ENCODE results near the gene JPH4. TPM values are rescaled to one million over a fixed set of nuclear protein-coding genes. Genes with fewer than 3 reads are reported as not detected.

JPH4 gene
- polyA plus RNA-seq, 1 donor (not counting 4 experiments of a cell fraction or from before 2014, with no cell fraction given), result 0.01 TPM

DNA sequence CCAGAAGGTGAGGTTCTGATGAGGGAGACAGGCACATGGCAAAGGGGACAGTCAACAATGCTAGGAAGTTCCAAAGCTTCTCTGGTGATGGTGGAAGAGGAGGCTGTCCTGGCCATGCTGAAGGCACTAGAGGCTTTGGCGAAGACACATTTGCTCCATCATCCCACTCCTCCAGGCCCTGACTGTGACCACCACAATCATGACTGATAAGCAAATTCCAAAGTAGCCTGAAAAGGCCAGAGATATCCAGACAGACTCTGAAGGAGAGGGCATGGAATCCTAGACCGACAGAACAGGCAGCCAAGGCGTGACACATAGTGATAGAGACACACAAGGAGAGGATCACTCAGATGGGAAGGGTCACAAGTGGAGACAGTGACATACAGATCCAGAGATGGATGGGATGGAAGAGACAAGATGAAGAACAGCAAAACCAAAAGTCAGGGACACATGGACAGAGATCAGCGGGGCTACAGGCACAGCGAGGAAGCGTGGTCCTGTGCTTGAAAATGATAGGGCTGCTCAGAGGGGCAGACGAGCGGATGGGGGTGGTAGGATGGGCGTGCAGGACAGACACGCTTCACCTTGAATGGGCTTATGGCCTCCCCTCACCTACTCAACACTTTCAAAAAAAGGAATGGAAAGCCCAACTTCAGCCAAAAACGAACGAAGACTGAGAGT, 28.3 kb downstream of the JPH4 start:
- no peak overlapping the region for H3K9ac ChIP-seq (ENCODE audit: control insufficient read depth, extremely low read depth, insufficient read depth, low read length)
- FAIRE-seq (no peak), DNase-seq (ENCODE audit: low read depth, low spot score) (no peak)
- no peaks in the 10 kb centered on the region for H4K20me1 ChIP-seq (ENCODE audit: control insufficient read depth, extremely low read depth, insufficient read depth, low read length)
- H2AFZ ChIP-seq (ENCODE audit: control insufficient read depth, low read length), result peak overlapping the region; percentile 72
- dilution Hi-C loops (cut with MboI; ENCODE audit: extremely low pct_ligation_motif_present, low sequenced_read_pairs), result no loop called here
- no peaks in the 10 kb centered on the region for H3K36me3 ChIP-seq (ENCODE audit: control insufficient read depth in 2 of 2, extremely low read depth in 1 of 2, insufficient read depth in 2 of 2, low read length in 2 of 2)
- H3K27me3 ChIP-seq (ENCODE audit: control insufficient read depth, extremely low read depth, insufficient read depth, low read length), result peaks cover 15% of the 10 kb centered on the region
- H3K79me2 ChIP-seq (ENCODE audit: control insufficient read depth, insufficient read depth, low read length), result no peaks in the 10 kb centered on the region
- no peak overlapping the region for H3K27ac ChIP-seq (ENCODE audit: control insufficient read depth, insufficient read depth, low read length)
- H3K4me3 ChIP-seq (ENCODE audit: control insufficient read depth in 2 of 3, extremely low read depth in 1 of 3, insufficient read depth in 2 of 3, low read depth in 1 of 3, low read length in 3 of 3), result peak overlapping the region; percentile 62 to 76 (median 71)
- H3K9me1 ChIP-seq (ENCODE audit: control insufficient read depth, extremely low read depth, insufficient read depth, low read length), result no peaks in the 10 kb centered on the region
- no peaks in the 10 kb centered on the region for H3K9me3 ChIP-seq (ENCODE audit: control insufficient read depth, low read depth, low read length)
- TF ChIP-seq, protein P1, sequence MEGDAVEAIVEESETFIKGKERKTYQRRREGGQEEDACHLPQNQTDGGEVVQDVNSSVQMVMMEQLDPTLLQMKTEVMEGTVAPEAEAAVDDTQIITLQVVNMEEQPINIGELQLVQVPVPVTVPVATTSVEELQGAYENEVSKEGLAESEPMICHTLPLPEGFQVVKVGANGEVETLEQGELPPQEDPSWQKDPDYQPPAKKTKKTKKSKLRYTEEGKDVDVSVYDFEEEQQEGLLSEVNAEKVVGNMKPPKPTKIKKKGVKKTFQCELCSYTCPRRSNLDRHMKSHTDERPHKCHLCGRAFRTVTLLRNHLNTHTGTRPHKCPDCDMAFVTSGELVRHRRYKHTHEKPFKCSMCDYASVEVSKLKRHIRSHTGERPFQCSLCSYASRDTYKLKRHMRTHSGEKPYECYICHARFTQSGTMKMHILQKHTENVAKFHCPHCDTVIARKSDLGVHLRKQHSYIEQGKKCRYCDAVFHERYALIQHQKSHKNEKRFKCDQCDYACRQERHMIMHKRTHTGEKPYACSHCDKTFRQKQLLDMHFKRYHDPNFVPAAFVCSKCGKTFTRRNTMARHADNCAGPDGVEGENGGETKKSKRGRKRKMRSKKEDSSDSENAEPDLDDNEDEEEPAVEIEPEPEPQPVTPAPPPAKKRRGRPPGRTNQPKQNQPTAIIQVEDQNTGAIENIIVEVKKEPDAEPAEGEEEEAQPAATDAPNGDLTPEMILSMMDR (optimal IDR thresholded peaks at IDR 0.05 in 1 of 3, IDR thresholded peaks at IDR 0.05 in 1 of 3, conservative IDR thresholded peaks at IDR 0.05 in 1 of 3; ENCODE audit: extremely low read depth in 1 of 3, insufficient read depth in 2 of 3, low read length in 3 of 3), result no peak
- peak; percentile 64 for TF ChIP-seq EZH2 (IDR thresholded peaks at IDR 0.05; ENCODE audit: low read length)
- H3K4me2 ChIP-seq (ENCODE audit: control insufficient read depth, extremely low read depth, insufficient read depth, low read depth, low read length), result peak overlapping the region; percentile 92
- H3K4me1 ChIP-seq (ENCODE audit: control insufficient read depth, extremely low read depth, insufficient read depth, low read length), result peaks cover 3% of the 10 kb centered on the region

DNA sequence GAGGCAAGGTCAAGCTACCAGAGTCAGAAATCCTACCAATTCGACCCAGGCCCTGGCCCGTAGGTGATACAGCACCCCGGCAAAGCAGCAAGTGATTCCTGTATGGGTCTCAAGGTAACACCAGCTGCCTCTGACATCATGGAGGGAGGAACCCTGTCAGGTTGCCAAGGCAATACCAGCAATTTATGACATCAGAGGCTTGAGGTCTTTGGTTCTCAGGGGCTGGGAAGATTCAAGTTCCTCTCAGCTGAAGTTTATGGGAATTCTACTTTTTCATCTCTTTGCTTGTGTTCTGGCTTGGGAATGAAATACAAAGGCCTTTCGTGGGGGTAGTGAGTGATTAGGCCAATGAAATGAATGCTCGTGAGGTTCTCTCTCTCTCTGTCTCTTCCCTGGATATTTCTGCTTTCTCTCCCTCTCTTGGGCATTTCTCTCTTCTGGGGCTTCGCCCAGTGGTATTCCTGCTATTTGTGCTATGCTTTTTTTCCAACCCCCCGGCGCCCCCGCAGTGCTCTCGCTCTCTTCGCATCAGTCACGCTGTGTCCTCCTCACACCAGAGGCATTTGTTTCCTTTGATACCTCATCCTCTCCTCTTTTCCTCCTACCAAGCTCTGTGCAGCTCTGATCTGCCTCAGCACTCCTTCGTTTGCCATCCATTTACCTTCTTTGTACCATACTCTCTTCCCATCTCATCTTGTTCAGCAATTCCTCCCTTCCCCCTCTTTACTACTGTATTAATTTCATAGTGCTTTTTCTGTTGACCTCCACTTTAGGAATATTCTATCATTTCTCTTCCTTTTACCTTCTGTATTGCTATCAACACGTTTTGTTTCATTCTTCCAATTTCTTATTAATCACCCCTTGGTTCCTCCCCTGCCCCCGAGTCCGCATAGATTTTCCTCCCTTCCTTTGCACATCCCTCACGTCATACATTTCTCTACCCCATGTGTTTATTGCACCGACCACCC, 30.0 kb downstream of the JPH4 start:
- Histone ChIP-seq H3K4me2 (ENCODE audit: control insufficient read depth, extremely low read depth, insufficient read depth, low read depth, low read length) (no peak overlapping the region), H3K4me1 (ENCODE audit: control insufficient read depth, extremely low read depth, insufficient read depth, low read length) (peaks cover 3% of the 10 kb centered on the region), H2AFZ (ENCODE audit: control insufficient read depth, low read length) (no peak overlapping the region), H3K9ac (ENCODE audit: control insufficient read depth, extremely low read depth, insufficient read depth, low read length) (no peak overlapping the region), H3K79me2 (ENCODE audit: control insufficient read depth, insufficient read depth, low read length) (no peaks in the 10 kb centered on the region), H3K27me3 (ENCODE audit: control insufficient read depth, extremely low read depth, insufficient read depth, low read length) (peaks cover 15% of the 10 kb centered on the region), H4K20me1 (ENCODE audit: control insufficient read depth, extremely low read depth, insufficient read depth, low read length) (no peaks in the 10 kb centered on the region), H3K36me3 (ENCODE audit: control insufficient read depth in 2 of 2, extremely low read depth in 1 of 2, insufficient read depth in 2 of 2, low read length in 2 of 2) (no peaks in the 10 kb centered on the region), H3K27ac (ENCODE audit: control insufficient read depth, insufficient read depth, low read length) (no peak overlapping the region), H3K4me3 (ENCODE audit: control insufficient read depth in 2 of 3, extremely low read depth in 1 of 3, insufficient read depth in 2 of 3, low read depth in 1 of 3, low read length in 3 of 3) (no peak overlapping the region), H3K9me1 (ENCODE audit: control insufficient read depth, extremely low read depth, insufficient read depth, low read length) (no peaks in the 10 kb centered on the region), H3K9me3 (ENCODE audit: control insufficient read depth, low read depth, low read length) (no peaks in the 10 kb centered on the region)
- dilution Hi-C loops (cut with MboI; ENCODE audit: extremely low pct_ligation_motif_present, low sequenced_read_pairs), result no loop called here
- DNase-seq (ENCODE audit: low read depth, low spot score), result no peak
- no peak for FAIRE-seq
- TF ChIP-seq, protein P1 (optimal IDR thresholded peaks at IDR 0.05 in 1 of 3, IDR thresholded peaks at IDR 0.05 in 1 of 3, conservative IDR thresholded peaks at IDR 0.05 in 1 of 3; ENCODE audit: extremely low read depth in 1 of 3, insufficient read depth in 2 of 3, low read length in 3 of 3), result no peak
- no peak for TF ChIP-seq EZH2 (IDR thresholded peaks at IDR 0.05; ENCODE audit: low read length)

Measured in keratinocyte (primary cell).